GM23338 (cell line): Measurements from ENCODE around the gene ADAM10.

ENCODE experiments used
- CREB1 ChIP-seq: fragments of 250-450 bp; sonication (Bioruptor Pico); IDR thresholded peaks from 2 replicates; pipeline ENCODE4 v1.5.0; 2020; ENCODE audit warnings: low read depth, mild to moderate bottlenecking, moderate library complexity
- EZH2 ChIP-seq: fragments of 200-600 bp; sonication (generic); IDR thresholded peaks from one replicate; pipeline ENCODE4 v1.8.0; 2017; ENCODE audit warnings: antibody characterized with exemption, mild to moderate bottlenecking, low read depth; ENCODE audit not compliant: unreplicated experiment
- JUNB ChIP-seq: IDR thresholded peaks from one replicate; pipeline ENCODE4 v1.6.1; 2016; ENCODE audit warnings: antibody characterized with exemption; ENCODE audit not compliant: unreplicated experiment
- POLR2AphosphoS5 ChIP-seq: IDR thresholded peaks from 2 replicates; pipeline ENCODE4 v1.6.1; 2016; ENCODE audit warnings: antibody characterized with exemption, low read depth
- ZNF331 ChIP-seq: fragments of 250-450 bp; sonication (Bioruptor Pico); IDR thresholded peaks from 2 replicates; pipeline ENCODE4 v1.5.0; 2020; ENCODE audit warnings: low read depth, mild to moderate bottlenecking, moderate library complexity
- TF ChIP-seq, protein P1 (sequence below), 2 experiments: fragments of 200-600 bp in 1 of 2; sonication (generic) in 1 of 2; conservative IDR thresholded peaks; 2 replicates each; pipeline versions ENCODE4 v1.5.1 to v1.6.1; 2016 to 2017; ENCODE audit warnings: antibody characterized with exemption in 2 of 2, low read depth in 2 of 2, mild to moderate bottlenecking in 2 of 2, moderate library complexity in 1 of 2
- TF ChIP-seq, protein P2 (sequence below): IDR thresholded peaks from 2 replicates; pipeline ENCODE4 v1.6.1; 2016; ENCODE audit warnings: antibody characterized with exemption

DNA sequence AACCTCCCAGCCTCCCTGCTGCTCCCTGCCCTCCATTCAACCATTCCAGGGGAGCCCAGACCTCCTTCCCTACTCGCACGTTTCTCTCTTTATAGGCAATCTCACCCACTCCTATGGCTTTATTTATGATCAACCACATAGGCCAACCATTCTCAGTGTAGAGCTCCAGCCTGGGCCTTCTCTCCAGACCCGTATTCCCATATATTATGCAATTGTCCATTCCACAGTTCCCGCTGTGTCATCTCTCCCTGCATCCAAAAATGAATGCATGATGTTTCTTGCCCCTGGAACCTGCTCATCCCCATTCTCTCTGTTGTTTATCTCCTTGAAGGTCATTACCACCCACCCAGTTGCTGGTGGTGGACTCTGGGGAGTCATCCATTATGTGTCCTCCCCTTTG lies 177.0 kb downstream of the ADAM10 start:
- TF ChIP-seq, protein P1, sequence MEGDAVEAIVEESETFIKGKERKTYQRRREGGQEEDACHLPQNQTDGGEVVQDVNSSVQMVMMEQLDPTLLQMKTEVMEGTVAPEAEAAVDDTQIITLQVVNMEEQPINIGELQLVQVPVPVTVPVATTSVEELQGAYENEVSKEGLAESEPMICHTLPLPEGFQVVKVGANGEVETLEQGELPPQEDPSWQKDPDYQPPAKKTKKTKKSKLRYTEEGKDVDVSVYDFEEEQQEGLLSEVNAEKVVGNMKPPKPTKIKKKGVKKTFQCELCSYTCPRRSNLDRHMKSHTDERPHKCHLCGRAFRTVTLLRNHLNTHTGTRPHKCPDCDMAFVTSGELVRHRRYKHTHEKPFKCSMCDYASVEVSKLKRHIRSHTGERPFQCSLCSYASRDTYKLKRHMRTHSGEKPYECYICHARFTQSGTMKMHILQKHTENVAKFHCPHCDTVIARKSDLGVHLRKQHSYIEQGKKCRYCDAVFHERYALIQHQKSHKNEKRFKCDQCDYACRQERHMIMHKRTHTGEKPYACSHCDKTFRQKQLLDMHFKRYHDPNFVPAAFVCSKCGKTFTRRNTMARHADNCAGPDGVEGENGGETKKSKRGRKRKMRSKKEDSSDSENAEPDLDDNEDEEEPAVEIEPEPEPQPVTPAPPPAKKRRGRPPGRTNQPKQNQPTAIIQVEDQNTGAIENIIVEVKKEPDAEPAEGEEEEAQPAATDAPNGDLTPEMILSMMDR (conservative IDR thresholded peaks at IDR 0.05; ENCODE audit: low read depth in 2 of 2): no peak
- TF ChIP-seq POLR2AphosphoS5 (no peak), EZH2 (no peak), JUNB (no peak), CREB1 (CRISPR knock-in tag) (no peak), ZNF331 (no peak)
- TF ChIP-seq, protein P2, sequence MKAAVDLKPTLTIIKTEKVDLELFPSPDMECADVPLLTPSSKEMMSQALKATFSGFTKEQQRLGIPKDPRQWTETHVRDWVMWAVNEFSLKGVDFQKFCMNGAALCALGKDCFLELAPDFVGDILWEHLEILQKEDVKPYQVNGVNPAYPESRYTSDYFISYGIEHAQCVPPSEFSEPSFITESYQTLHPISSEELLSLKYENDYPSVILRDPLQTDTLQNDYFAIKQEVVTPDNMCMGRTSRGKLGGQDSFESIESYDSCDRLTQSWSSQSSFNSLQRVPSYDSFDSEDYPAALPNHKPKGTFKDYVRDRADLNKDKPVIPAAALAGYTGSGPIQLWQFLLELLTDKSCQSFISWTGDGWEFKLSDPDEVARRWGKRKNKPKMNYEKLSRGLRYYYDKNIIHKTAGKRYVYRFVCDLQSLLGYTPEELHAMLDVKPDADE: no peak
